GM18507 (cell line): ENCODE results near the gene MPL.
"Not testable (repeated sequence)": the region's sequence is repeated elsewhere in the genome, so short reads cannot be mapped to it uniquely, and the experiment has no call there.

Experiments
- DNase-seq: peaks from one replicate; pipeline ENCODE4 v3.0.0; 2011; ENCODE audit warnings: low read depth; ENCODE audit not compliant: insufficient read length; ENCODE audit errors: extremely low spot score
- FAIRE-seq: peaks from 2 replicates; lab custom pipeline; 2011; peaks lifted over from hg19 to GRCh38; lab: Jason Lieb, UNC

Gene MPL

DNA sequence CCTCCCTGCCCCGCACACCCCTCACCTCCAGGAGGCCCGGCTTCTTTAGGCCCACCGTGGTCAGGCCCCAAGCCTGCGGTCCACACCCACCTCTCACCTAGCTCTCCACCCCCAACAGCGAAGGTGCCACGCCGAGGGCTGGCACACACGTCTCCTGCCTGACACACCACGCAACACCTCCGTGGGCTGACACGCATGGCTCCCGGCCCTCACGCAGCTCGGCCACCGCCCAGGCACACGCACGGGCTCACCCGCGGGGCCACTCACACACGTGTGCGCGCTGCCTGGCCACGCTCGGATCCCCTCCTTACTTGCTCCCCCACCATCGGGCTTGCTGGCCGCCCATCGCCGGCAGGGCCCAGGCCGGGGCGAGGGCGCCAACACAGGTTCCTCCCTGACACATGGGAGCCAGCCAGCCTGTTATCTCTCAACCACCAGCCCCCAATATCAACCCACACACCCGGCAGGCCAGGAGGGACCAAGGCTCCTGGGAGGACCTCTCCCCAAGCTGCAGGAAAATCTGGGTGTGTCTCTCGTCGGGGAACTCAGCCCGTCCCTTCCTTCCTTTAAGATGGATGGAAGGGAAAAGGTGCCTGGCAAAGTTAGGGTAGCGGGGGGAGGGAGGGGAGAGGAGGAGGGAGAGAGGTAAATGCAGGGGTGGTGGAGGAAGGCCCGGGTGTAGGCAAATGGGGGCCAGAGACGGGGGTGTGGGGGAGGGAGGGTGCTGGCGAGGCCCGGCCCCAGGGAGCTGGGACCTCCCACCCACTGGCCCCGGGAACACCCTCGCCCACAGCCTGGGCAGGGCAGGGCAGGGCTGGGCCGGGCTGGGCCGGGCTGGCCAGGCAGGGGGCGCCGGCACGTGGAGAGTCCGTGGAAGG lies 29.6 kb downstream of the MPL start:
- DNase-seq (no peak), FAIRE-seq (no peak)

DNA sequence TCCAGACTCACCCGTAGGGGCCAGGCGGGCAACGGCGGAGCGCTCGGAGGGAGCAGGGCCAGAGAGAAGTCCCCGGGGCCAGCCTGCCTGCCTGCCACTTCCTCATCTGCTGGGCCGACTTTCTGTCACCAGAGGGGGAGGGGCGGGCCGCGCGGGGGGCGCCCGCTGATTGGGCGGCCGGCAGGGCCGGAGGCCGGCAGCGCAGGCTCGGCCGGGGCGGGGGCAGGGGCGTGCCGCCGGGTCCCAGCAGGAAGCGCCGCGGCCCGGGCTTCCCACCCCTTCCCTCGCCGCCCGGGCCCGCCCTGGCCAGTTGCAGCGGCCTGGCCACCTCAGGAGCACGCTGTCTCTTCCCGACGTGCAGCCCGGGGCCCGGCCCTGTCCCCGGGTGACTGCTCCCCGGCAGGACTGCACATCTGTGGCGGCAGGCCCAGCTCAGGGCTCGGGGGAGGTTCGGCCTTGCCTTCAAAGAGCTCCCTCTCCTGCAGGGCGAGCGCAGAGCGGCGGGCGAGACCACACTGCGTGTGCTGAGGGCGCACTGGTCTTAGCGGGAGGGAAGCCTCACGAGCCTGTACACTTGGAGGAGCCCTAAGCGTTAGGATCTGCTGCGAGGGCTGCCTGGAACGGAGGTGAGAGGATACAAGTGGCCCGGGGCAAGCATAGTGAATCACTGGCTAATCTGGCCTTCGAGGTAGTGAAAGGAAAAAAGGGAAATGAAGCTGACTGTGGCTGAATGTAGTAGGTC lies 30.5 kb downstream of the MPL start, which contains the start of gene ELOVL1:
Gene ELOVL1, minus strand, starts transcription at position 108 of the 742 bp plus-strand sequence. CDS start 2,402 bp downstream, outside the sequence.
- FAIRE-seq, result peak; percentile 87
- peak; percentile 94 for DNase-seq

DNA sequence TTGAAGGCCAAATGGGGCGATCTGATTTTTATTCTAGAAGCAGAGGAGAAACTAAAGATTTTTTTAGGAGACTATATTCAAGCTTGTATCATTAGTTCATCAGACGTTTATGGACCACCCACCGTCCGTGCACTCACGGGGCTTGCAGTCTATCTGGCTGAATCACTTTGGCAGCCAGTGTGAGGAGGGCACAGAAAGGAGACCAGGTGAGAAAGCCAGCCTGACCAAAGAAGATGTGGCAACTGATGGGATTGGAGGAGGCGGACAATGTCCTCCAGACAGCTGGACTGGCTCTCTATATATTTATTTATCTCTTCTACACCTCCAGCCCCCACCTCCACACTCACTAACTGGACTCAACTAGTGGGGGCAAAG lies 31.0 kb downstream of the MPL start:
- no peak for DNase-seq
- no peak for FAIRE-seq

DNA sequence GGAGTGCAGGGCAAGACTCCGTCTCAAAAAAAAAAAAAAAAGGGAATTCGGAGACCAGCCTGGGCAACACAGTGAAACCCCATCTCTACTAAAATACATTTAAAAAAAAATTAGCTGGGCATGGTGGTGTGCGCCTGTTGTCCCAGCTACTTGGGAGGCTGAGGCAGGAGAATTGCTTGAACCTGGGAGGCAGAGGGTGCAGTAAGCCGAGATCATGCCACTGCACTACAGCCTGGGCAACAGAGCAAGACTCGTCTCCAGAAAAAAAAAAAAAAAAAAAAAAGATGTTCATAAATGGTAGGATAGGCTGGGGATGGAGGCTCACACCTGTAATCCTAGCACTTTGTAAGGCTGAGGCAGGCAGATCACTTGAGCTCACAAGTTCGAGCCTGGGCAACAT lies 32.2 kb downstream of the MPL start:
- not testable (repeated sequence) for DNase-seq, FAIRE-seq

DNA sequence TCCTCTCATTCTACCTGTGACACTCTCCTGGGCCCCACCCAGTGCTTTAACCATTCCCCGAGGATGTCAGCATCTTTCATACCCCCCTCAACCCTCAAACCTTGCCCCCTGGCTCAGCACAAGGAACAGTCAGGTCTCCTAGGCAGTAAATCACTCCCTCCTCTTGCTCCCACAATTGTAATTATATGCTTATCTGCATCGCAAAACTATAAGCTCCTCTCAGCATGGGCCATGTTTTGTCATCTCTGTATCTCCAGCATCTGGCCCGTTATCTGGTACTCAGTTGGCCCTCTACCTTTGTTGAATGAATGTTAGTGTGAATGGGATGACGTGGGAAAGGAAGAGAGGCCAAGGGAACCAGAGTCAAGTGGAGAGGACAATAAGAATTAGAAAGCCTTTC lies 32.9 kb downstream of the MPL start:
- DNase-seq (no peak), FAIRE-seq (no peak)

DNA sequence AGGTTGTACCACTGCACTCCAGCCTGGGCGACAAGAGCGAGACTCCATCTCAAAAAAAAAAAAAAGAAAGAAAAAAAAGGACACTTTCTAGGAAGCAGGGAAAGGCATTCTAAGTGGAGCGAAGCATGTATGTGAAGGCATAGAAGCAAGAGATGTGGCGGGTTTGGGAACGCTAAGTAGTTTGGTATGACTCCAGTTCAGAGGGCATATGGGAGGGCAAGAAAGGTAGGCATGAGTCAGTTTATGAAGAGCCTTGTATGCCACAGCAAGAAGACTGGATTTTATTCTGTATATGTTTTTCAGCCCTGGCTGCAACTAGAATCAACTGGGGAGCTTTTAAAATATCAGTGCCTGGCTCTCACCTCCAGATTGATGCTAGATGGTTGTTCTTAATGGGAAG lies 34.6 kb downstream of the MPL start:
- FAIRE-seq, result no peak
- no peak for DNase-seq

DNA sequence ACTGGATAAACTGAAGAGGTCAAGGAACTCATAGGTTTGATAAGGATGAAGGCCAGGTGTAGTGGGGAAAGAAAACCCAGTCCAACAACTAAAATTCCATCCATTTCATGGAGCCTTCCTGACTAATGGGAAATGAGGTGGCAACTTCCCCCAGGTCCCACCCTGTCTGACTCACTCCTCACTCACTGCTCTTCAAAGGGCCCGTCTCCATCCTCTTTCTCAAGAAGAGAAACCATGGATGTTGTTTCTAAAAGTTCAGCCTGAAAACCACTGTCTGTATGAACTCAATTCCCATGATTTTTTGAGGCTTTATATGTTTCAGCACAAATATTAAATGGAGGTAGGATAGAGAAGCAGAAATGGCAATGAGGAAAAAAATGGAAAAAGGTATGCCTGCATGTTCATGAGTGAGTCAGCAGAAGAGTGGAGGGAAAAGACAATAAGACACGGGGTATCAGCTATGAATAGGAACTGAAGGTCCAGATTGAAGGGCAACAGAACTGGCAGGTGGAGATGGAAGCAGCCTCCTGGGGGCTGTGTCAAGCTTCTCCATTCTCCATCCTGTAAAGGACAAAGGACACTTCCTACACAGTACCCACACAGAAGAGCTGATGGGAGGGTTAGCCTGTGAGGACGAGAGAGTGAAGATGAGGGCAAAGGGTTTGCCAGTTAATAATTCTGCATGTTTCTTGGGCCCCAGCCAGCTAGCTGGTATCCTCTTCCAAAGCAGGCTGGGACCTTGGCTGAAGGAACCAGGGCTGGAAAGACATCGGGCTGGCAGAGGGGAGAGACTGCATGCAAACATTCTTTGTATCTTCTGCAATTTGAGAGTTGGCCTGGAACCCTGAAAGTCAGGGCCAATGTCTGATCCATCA lies 35.7 kb downstream of the MPL start:
- no peak for FAIRE-seq
- DNase-seq, result no peak

DNA sequence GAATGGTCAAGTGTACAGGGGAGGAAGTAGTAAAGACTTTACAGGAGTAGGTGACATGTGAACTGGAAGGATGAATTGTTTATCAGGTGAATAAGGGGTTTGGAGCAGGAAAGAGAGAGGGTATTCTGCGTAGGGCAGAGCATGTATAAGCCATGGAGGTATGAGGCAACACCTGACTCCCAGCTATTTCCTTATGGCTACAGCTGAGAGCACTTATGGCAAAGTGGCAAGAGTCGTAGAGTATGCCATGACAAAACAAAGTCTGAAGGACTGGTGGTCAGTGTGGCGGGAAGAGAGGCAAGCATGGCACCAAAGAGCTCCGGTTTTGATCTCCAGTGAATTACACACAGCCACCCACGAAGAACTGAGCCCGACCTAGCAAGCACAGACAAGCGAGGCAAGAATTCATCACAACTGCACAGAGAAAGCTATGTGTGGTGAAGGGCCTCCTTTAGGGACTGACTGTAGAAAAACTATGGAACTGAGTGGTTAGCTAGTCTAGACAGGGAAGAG lies 39.2 kb downstream of the MPL start:
- FAIRE-seq, result no peak
- DNase-seq, result no peak

DNA sequence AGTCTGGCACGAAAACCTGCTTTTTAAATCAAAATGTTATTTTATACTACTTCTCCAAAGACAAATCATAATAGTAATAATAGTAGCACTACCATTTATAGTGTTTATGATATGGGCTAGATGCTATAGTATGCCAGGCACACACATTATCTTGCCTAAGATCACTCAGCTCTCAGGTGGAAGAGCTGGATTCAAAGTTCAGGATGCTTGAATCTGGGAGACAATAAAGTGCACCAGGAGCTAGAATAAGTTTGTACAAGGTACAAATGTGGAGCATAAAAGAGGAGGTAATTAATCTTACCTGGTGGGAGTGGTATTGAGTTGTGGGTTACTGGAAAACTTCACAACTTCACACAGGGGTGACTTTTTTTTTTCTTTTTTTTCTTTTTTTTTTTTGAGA lies 40.2 kb downstream of the MPL start:
- no peak for FAIRE-seq
- DNase-seq, result no peak

DNA sequence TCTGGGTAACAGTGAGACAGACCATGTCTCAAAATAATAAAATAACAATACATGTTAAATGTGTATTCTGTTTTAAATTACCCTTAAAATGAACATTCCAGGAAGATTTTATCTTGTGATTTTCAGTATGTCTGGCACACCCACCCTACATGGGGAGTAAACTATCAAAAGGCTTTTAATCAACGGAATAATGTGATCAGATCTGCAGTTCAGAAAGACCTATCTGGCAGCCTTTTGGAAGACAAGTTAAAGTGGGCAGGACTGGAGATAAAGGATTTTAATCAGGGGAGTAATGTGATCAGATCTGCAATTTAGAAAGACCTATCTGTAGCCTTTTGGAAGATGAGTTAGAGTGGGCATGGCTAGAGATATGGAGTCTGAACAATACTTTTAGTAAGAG lies 41.9 kb downstream of the MPL start:
- FAIRE-seq (no peak), DNase-seq (no peak)

DNA sequence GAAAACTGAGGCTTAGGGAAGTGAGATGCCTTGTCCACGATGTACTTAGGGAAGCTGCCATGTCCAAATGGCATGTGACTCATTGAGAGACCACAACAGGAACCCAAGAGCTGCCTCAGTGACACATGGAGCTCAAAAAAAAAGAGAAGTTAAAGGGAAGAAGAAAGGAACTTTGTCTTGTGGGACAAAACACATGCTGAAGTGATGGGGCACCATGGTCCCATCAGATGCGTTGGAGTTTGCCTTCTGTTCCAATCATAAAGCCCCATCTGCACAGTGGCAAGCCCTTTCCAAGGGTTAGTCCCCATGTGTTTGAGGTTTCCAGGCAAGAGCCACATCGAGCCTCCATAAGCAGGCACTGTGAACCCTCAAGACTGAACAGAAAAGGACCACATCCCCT lies 44.0 kb downstream of the MPL start:
- FAIRE-seq (no peak), DNase-seq (no peak)

DNA sequence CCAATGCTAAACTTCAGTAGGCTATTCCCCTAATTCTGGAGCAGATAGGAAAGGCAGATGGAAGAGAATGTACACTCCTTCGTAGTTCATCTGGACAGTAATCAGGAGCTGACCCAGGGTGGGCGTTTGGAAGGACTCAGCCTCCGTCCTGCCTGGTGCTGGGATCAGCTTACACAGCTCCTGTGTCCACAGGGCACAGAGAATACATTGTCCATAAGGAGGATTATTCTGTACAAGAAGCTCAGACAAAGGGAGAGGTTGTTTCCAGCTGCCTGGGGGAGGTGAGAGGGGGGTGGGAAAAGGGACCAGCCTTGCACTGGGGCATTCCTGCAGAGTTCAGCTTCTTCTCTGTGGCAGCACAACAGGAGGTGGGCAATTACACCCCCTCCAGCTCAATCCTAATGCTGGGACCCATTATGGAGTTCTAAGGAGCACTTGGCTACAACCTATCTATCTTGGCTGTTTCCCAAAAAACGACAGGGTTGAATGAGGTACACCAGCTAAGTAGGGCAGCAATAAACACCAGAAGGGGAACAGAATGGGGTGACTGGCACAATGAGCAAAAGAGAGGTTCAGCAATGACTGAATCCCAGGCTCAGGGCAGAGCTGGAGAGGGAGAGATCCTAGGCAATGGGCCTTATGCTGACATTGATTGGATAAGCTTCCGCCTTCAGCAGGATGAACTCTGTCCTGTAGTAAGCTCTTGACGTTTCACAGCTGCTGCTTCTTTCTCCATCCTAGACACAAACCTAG lies 44.6 kb downstream of the MPL start:
- FAIRE-seq, result no peak
- DNase-seq, result no peak

DNA sequence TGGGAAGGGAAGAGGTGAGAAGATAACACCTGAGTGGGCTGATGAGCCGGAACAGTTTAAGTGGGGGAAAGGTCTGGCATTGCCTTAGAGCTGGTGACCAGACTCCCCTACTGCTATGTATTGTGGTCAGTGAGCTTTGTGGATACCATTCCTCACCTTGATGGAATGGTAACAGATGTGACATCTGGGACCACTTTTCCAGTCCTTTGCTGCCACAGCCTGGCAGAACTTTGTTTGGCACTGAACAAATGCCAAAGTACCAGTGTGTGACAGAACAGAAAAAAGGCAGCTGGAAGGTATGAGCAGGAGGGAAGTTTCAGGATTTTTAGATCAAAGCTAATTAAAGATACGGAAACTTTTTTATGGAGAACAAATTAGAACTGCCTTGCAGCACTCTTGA lies 45.8 kb downstream of the MPL start:
- FAIRE-seq, result no peak
- DNase-seq, result no peak

DNA sequence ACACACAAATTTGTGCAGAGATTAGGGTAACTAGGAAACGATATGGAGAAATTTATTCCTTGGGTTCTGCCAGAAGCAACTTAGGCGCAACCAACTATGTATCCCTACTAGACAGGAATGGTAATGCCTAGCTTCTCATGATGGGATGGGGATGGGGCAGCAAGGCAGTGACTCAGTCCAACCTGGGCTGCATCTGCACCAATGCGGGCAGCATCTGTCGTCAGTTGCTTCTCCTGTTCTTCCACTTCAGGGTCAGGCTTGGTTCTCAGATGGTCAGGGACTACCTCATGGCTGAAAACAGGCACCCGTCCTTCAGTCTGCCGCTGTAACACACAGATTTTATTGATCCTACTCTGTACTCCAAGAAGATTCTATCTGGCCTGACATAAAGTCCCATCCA lies 49.1 kb downstream of the MPL start:
- FAIRE-seq, result no peak
- no peak for DNase-seq

DNA sequence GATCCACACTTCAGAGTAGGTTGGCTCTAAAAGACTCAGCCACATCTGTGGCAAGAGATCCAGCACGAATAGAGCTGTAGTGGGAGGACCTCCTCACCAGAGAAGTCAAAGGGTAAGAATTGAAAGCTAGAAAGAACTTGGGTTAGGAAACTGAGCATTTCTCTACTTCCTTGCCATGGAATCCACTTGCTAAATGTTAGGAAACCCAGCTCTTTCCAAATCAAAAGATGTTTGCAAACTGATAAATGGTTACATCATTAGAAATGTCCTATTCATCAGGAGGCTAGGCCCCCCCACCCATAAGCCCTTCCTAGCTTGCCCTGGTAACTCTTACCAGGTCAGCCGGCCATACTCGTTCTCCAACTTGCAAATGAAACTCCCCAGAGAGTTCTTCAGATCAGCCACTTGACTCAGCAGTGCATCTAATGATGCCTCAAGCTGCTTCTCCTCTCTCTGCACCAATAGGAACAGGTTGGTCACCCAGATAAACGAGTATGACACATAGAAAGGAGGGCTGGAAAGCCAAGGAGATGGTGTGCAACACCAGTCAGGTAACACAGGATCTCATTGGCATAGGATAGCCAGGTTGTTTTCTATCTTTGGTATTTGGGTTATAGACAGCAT lies 50.5 kb downstream of the MPL start:
- no peak for FAIRE-seq
- no peak for DNase-seq

DNA sequence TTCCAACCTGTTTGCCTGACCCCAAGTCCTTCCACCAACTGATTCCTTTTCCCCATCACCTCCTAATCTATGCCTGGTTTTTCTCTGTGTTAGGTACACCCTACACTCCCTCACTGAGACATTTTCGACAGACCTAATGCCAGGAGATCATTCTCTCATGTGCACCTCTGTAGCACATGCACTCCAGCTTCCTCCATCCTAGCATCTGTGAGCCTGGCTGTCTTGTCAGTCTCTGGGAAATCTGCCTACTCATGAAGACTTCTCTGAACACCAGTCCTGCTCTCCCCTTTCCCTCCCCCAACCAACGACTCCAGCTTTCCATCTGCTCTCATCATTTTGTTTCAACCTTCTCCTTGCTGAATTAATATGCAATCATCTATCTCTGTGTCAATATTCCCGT lies 51.0 kb downstream of the MPL start:
- FAIRE-seq, result no peak
- DNase-seq, result no peak

DNA sequence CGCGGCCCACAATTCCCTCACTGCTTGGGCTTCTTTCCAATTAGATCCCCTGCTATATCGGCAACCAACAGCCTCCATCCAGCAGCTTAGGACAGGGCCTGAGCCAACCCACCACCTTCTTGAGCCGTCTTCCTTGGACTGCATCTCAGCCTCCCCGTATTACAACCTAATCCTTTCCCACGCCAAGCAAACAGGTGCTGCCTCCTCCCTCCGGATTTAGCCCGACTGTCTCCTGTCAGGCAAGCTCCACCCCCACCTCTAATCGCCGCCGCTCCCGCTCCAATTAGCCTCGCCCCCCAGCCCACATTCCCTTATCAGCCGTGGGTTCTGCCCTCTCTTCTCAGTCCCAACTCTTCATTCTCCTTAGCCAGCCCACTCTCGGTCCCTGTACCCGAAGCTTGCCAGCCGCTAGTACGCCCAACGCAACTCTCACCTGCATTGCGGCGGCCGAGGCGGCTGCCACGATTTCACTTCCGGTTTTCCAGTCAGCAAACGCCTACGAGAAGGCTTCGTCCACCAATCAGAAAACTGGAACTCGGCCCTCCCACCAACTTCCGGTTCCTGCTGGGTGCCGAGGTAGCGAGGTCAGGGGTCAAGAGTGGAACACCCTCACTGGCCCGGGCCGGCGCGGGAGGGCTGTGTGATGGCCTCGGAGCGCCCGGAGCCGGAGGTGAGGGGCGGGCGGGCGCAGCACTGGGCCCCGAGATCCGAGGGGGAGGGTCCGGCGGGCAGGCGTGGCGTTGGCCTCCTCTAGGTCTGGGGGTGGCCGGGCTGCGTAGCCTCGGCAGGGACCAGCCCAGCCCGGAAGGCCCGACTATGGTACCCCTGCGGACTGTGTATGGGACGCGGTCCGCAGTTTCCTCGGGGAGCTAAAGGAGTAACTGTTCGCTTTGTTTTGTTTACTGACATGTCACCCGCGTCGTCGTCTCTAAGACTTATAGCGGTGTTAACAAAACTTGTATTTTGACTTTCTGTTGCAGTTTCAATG lies 52.0 kb downstream of the MPL start, which contains the start of the genes MED8 and SZT2:
Gene MED8, minus strand, starts transcription at position 475 of the 988 bp plus-strand sequence. Its CDS starts 36 bp downstream, at position 439.
Gene SZT2, plus strand, starts transcription at position 574 of the 988 bp plus-strand sequence. Its CDS starts 70 bp downstream, at position 644.
- DNase-seq (peak; percentile 89), FAIRE-seq (peak; percentile 96)
